Skeletal muscle tissue (tissue), 4 donors: ENCODE data around the gene ACTR6. TPM values are rescaled to one million over a fixed set of nuclear protein-coding genes. Genes with fewer than 3 reads are reported as not detected.
A peak's percentile ranks its signal among the peaks of the same experiment; 100 is the strongest.
"Not testable (repeated sequence)": the region's sequence is repeated elsewhere in the genome, so short reads cannot be mapped to it uniquely, and the experiment has no call there.

Source experiments
- H3K27ac ChIP-seq: one replicate; pipeline ENCODE4 v1.7.0; 2013; ENCODE audit warnings: mild to moderate bottlenecking, low read depth, low read length, inconsistent platforms
- H3K27me3 ChIP-seq, 3 donors: one replicate each; pipeline ENCODE4 v1.7.0; 2013; ENCODE audit warnings: low read length in 3 of 3; ENCODE audit not compliant: control insufficient read depth in 3 of 3, insufficient read depth in 3 of 3
- H3K36me3 ChIP-seq, 3 donors: one replicate each; pipeline ENCODE4 v1.7.0; 2013; ENCODE audit warnings: low read length in 3 of 3; ENCODE audit not compliant: control insufficient read depth in 3 of 3, insufficient read depth in 3 of 3
- H3K4me1 ChIP-seq, 3 donors: one replicate each; pipeline ENCODE4 v1.7.0; 2013; ENCODE audit warnings: low read length in 3 of 3, mild to moderate bottlenecking in 3 of 3; ENCODE audit not compliant: control insufficient read depth in 3 of 3, insufficient read depth in 3 of 3
- H3K4me3 ChIP-seq, 3 donors: one replicate each; pipeline ENCODE4 v1.7.0; 2013; ENCODE audit warnings: low read length in 3 of 3
- H3K9ac ChIP-seq, 3 donors: one replicate each; pipeline ENCODE4 v1.7.0; 2013; ENCODE audit warnings: low read length in 3 of 3, mild to moderate bottlenecking in 3 of 3, moderate library complexity in 2 of 3, low read depth in 1 of 3
- H3K9me3 ChIP-seq, 3 donors: one replicate each; pipeline ENCODE4 v1.7.0; 2013; ENCODE audit warnings: low read length in 3 of 3; ENCODE audit not compliant: control insufficient read depth in 3 of 3
- total RNA-seq: library from RNA; depleted of rRNA; stranded (reverse); fragments of >200 nt; gene quantifications from one replicate; pipeline ENCODE4 v1.2.3, GENCODE V29; 2014
- donor health status: Osteomylitis.

ACTR6 gene
- total RNA-seq, 1 donor from 2014 or later, result 9.4 TPM

DNA sequence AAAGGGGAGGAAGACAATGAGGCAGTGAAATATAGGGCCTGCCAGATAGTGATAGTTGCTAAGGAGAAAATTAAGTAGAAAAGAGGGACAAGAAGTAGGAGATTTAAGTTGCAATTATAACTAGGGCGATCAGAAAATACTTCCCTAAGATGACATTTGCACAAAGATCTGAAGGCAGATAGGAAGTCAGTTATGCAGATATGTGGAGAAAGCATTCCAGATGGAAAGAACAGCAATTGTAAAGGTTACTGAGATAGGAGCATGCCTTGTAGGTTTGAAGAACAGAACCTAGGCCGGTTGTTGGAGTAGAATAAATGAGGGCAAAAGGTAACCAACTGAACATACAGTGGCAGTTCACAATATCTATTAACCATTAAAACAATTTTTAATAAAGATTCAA lies 21.4 kb upstream of the ACTR6 start:
- Histone ChIP-seq H3K27me3 (no peaks in the 10 kb centered on the region), H3K9me3 (no peaks in the 10 kb centered on the region), H3K4me3 (no peak overlapping the region), H3K4me1 (no peaks in the 10 kb centered on the region), H3K36me3 (no peaks in the 10 kb centered on the region), H3K27ac (no peak overlapping the region), H3K9ac (no peak overlapping the region)

DNA sequence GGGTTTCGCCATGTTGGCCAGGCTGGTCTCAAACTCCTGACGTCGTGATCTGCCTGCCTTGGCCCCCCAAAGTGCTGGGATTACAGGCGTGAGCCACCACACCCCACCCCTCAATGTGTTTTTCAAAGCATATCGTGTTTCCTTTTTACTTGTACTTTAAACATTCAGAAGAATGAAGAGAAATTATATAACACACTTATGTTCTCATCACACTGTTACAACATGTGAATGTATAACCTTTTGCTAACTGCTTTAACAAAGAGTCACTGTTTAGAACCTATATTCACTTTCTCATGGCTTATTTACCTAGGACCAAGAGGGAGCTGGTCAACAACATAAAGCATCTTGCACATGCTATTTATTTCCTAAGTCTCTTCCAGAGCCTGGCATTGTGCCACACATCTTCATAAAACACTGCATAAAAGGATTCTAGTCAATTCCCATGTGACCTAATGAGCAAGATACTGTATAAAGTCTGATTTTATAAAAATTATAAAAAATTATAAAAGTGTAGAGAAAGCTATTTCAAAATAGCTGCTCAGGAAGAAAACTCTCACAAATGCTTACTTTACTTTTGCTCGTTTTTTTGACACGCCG lies 16.0 kb upstream of the ACTR6 start:
- no peak overlapping the region for H3K27ac ChIP-seq
- no peak overlapping the region for H3K9ac ChIP-seq
- peaks cover 0 to 11% (median 2%) of the 10 kb centered on the region in 3 donors for H3K4me1 ChIP-seq
- no peaks in the 10 kb centered on the region for H3K36me3 ChIP-seq
- H3K9me3 ChIP-seq, result no peaks in the 10 kb centered on the region
- no peak overlapping the region for H3K4me3 ChIP-seq
- H3K27me3 ChIP-seq, result no peaks in the 10 kb centered on the region

DNA sequence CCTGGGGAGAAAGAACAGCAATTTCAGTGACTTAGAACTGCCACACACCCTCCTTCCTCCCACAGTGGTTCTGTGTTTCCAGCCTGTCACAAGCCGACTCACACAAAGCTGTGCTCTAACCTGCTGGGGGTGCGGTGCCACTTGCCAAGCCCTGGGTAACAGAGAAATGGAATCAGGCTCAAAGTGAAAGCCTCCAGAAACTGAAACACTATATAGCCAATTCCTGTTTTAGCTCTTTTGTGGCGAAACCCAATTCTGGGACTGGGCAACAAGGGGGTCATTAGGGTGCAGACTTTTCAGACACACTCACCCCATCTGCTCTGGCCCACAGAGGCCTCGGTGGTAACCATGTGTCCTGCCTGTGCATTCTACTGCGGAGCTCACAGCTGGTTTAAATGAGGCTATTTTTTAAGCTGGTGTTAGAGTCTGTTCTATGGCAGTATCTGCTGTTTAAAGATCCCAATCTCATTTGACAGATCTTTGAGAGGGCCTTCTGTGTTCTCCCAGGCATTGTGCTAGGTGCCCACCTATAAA lies 15.2 kb upstream of the ACTR6 start:
- H3K4me3 ChIP-seq, result no peak overlapping the region
- peaks cover 0 to 11% (median 2%) of the 10 kb centered on the region in 3 donors for H3K4me1 ChIP-seq
- H3K36me3 ChIP-seq, result no peaks in the 10 kb centered on the region
- no peaks in the 10 kb centered on the region for H3K9me3 ChIP-seq
- peak overlapping the region in 1 of 3 donors; percentile 14 for H3K9ac ChIP-seq
- no peak overlapping the region for H3K27ac ChIP-seq
- H3K27me3 ChIP-seq, result no peaks in the 10 kb centered on the region

DNA sequence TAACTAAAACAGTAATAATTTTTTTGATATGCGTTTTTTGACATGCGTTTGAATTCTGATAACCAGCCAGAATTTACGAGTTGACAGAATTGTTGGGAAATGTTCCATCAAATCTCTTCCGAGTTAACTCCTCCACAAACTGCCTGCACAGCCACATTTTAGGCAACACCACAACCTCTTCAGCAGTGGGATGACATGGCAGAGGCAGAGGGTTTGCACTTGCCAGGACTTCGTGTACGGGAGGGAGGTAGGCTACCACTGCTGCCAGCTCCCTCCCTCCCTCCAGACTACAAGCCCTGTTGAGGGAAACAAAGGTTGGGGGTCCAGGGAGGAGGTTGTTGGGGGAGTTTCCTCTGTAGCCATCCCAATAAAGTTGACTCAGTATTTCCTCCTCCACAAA lies 14.5 kb upstream of the ACTR6 start:
- H3K36me3 ChIP-seq, result no peaks in the 10 kb centered on the region
- no peak overlapping the region for H3K27ac ChIP-seq
- H3K9ac ChIP-seq, result peak overlapping the region in 2 of 3 donors; percentile 16 to 33
- H3K4me1 ChIP-seq, result peaks cover 0 to 11% (median 2%) of the 10 kb centered on the region in 3 donors
- no peak overlapping the region for H3K4me3 ChIP-seq
- no peaks in the 10 kb centered on the region for H3K27me3 ChIP-seq
- no peaks in the 10 kb centered on the region for H3K9me3 ChIP-seq

DNA sequence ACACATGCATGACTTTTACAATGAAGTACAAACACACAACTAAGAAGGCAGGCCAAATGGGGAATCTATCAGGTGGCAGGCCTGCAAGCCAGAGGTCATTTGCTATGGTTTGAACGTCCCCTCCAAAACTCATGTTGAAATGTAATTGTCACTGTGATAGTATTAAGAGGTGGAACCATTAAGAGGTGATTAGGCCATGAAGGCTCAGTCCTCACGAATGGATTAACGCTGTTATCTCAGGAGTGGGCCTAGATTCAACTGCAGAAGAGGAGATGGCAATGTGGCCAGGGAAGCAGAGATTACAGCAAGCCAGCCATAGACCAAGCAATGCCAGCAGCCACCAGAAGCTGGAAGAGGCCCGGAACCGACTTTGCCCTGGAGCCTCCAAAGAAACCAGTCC lies 13.5 kb upstream of the ACTR6 start:
- no peaks in the 10 kb centered on the region for H3K9me3 ChIP-seq
- no peak overlapping the region for H3K9ac ChIP-seq
- H3K4me3 ChIP-seq, result no peak overlapping the region
- no peaks in the 10 kb centered on the region for H3K27me3 ChIP-seq
- no peaks in the 10 kb centered on the region for H3K36me3 ChIP-seq
- H3K27ac ChIP-seq, result no peak overlapping the region
- peaks cover 0 to 11% (median 2%) of the 10 kb centered on the region in 3 donors for H3K4me1 ChIP-seq

DNA sequence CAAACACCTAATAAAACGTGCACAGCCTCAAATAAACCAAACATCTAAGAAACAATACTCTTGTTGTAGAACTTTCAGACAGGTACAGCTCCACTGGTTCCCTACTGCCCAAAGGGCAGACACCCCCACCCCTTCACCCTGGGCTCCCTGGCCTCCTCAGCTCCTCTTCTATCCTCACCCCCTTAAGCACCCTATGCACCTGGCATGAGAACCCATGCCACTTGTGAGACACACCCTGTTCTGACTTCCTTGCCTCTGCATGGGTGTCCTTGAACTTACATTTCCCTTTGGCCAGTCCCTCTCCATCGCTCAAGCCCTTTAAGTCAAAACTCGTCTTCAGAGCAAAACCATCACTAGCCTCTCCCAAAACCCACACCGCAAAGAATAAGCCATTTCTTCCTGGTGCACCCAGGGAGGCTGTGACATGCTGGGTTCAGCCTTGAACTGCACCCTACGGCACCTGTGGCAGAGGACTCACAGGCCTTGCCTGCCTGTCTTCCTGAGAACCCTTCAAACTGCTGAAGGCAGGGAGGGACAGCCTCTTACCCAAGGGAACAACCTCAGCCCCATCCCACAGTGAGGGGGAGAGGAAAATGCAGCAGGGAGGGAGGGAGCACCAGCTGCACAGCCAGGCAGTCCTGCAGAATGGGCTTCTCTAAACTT lies 12.6 kb upstream of the ACTR6 start:
- Histone ChIP-seq H3K36me3 (no peaks in the 10 kb centered on the region), H3K9me3 (no peaks in the 10 kb centered on the region), H3K4me3 (no peak overlapping the region), H3K9ac (no peak overlapping the region), H3K27me3 (no peaks in the 10 kb centered on the region), H3K27ac (no peak overlapping the region), H3K4me1 (peaks cover 0 to 11% (median 2%) of the 10 kb centered on the region in 3 donors)

DNA sequence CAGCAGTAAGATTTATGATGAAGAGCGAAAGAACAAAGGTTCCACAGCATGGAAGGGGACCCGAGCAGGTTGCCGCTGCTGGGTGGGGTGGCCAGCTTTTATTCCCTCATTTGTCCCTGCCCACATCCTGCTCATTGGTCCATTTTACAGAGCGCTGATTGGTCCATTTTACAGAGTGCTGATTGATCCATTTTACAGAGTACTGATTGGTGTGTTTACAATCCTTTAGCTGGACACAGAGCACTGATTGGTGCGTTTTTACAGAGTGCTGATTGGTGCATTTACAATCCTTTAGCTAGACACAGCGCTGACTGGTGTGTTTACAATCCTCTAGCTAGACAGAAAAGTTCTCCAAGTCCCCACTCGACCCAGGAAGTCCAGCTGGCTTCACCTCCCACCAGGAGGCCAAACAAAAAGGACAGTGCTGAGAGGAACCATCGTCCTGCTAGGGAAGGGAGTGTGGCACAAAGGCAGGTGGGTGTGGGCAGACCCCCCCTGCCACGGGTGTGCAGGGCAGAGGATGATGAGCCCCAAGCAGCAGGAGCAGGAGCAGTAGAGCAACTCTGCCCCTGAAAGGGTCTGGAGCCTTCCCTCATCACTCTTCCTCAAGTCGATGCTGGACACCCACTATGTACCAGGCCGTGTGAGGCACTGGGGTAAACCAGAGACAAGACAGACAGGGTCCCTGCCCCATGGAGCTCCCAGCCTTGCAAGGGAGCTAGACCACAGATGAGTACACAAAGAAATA lies 11.6 kb upstream of the ACTR6 start:
- not testable (repeated sequence) for H3K9me3 ChIP-seq, H3K9ac ChIP-seq, H3K27me3 ChIP-seq, H3K27ac ChIP-seq, H3K4me3 ChIP-seq, H3K36me3 ChIP-seq
- H3K4me1 ChIP-seq, result peaks cover 0 to 11% (median 2%) of the 10 kb centered on the region in 3 donors

DNA sequence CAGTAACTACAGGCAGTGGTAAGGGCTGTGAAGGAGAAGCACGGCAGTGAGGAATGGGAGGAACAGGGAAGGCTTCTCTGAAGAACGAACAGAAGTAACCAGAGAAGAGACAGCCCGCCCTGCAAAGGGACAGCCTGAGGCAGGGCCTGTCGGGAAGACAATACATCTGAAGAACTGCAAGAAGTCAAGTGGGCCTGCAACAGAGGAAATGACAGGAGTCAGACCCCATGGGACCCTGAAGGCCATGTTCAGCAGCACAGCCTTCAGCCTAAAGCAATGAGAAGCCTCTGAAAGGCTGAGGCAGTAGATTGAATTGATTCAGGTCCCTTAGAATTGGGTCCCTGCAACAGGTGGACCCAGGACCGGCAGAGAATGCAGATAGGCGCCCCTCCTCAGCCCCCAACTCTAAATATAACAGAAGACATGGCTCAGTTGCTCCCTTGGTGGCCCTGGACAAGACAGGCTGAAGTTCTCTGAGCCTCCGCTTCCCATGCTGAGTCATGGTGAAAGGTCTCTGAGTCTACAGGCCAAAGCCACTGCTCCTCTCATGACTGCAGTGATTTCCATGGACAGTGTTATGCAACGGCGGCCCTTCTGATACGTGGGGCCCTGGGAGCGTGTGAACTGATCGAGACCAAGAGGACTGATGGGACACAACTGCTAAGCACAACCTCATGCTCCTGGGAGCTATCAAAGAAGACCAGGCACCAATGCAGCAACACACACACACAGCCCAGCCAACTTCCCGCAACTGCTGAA lies 10.8 kb upstream of the ACTR6 start:
- no peak overlapping the region for H3K9ac ChIP-seq
- peaks cover 0 to 11% (median 2%) of the 10 kb centered on the region in 3 donors for H3K4me1 ChIP-seq
- H3K9me3 ChIP-seq, result no peaks in the 10 kb centered on the region
- H3K36me3 ChIP-seq, result peaks cover 0 to under 1% (median 0%) of the 10 kb centered on the region in 3 donors
- H3K27me3 ChIP-seq, result no peaks in the 10 kb centered on the region
- H3K27ac ChIP-seq, result no peak overlapping the region
- no peak overlapping the region for H3K4me3 ChIP-seq

DNA sequence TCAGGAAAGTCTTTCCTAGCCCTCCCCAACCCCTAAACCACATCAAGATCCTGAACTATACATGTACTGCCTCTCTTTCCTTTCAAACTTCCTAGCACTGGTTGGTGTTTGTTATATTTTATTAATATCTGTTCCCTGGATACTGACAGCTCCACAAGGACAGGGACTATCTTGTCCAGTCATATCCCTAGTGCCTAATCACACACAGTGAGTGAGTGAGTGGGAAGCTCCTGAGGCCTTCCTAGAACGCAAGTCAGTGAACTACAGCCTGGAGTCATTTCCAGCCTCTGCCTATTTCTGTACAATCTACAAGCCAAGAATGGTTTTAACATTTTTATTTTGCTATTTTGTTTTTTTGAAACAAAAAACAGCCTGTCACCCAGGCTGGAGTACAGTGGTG lies 7.5 kb upstream of the ACTR6 start:
- Histone ChIP-seq H3K9me3 (no peaks in the 10 kb centered on the region), H3K9ac (no peak overlapping the region), H3K27me3 (no peaks in the 10 kb centered on the region), H3K36me3 (peaks cover 0 to 3% (median 0%) of the 10 kb centered on the region in 3 donors), H3K4me1 (peaks cover 0 to 3% (median 0%) of the 10 kb centered on the region in 3 donors), H3K27ac (no peak overlapping the region), H3K4me3 (no peak overlapping the region)
